22Rv1 (cell line): Measurements from ENCODE around the gene RIPPLY3.

ENCODE experiments used
- CTCF ChIP-seq: fragments of 450-650 bp; IDR thresholded peaks from 2 replicates; pipeline ENCODE4 v1.5.1; 2017; ENCODE audit warnings: mild to moderate bottlenecking
- ZFX ChIP-seq: fragments of 450-650 bp; IDR thresholded peaks from 2 replicates; pipeline ENCODE4 v1.6.1; 2017; ENCODE audit warnings: antibody characterized with exemption, borderline replicate concordance

- TF ChIP-seq CTCF (no peak), ZFX (no peak)
Observed at GRCh38 chr21:36992671-36993070, 13.8 kb upstream of the RIPPLY3 start.
